ENCODE measurements around the gene EMILIN3.

The EMILIN3 gene, protein sequence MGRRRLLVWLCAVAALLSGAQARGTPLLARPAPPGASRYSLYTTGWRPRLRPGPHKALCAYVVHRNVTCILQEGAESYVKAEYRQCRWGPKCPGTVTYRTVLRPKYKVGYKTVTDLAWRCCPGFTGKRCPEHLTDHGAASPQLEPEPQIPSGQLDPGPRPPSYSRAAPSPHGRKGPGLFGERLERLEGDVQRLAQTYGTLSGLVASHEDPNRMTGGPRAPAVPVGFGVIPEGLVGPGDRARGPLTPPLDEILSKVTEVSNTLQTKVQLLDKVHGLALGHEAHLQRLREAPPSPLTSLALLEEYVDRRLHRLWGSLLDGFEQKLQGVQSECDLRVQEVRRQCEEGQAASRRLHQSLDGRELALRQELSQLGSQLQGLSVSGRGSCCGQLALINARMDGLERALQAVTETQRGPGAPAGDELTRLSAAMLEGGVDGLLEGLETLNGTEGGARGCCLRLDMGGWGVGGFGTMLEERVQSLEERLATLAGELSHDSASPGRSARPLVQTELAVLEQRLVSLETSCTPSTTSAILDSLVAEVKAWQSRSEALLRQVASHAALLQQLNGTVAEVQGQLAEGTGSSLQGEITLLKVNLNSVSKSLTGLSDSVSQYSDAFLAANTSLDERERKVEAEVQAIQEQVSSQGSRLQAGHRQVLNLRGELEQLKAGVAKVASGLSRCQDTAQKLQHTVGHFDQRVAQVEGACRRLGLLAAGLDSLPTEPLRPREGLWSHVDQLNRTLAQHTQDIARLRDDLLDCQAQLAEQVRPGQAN

DNA sequence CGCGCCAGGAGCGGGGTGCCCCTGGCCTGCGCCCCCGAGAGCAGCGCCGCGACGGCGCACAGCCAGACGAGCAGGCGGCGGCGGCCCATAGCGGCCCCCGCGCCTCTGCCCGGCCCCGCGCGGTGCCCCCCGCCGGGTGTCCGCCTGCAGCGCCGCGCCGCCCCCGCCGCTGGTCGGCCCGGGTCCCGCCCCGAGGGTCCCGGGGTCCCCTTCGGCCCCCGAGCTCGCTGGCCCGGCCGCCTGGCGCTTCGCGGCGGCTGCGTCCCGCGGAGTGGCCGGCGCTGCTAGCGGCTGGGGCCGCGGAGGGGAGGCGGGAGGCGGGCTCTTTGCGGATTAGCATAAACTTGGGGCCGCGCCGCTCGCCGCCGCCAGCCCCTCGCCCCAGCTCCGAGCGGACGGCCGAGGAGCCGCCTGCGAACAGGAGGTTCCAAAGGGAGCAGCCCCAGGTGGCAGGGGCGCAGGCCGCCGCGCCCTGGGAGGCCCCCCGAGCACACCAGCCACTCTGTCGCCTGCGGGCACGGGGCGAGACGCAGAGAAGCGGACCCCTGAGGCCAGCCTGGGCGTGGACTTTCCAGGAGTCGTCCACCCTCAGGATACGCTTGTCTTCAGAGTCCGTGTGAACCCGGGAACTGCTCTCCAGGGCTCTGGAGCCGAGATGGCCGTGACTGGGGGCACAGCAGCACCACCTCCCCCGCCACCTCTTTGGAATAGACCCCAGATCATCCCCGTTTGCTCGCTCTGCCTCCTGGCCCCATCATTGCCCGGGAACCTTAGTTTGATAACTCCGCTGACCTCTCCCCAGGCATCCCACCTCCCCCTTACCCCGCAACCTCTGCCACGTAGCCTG is at the start of gene EMILIN3:
Gene EMILIN3 (minus strand): TSS at position 273 of the 847 bp plus-strand sequence. CDS start 184 bp downstream, at position 89.
- DNase-seq (ENCODE audit: low read depth), result no peak

GRCh38 chr20:41415191-41415590 is 48.6 kb upstream of the EMILIN3 start:
- no peak for DNase-seq (ENCODE audit: low read depth)

GRCh38 chr20:41413169-41413568 is 46.6 kb upstream of the EMILIN3 start:
- DNase-seq (ENCODE audit: low read depth), result no peak

DNA sequence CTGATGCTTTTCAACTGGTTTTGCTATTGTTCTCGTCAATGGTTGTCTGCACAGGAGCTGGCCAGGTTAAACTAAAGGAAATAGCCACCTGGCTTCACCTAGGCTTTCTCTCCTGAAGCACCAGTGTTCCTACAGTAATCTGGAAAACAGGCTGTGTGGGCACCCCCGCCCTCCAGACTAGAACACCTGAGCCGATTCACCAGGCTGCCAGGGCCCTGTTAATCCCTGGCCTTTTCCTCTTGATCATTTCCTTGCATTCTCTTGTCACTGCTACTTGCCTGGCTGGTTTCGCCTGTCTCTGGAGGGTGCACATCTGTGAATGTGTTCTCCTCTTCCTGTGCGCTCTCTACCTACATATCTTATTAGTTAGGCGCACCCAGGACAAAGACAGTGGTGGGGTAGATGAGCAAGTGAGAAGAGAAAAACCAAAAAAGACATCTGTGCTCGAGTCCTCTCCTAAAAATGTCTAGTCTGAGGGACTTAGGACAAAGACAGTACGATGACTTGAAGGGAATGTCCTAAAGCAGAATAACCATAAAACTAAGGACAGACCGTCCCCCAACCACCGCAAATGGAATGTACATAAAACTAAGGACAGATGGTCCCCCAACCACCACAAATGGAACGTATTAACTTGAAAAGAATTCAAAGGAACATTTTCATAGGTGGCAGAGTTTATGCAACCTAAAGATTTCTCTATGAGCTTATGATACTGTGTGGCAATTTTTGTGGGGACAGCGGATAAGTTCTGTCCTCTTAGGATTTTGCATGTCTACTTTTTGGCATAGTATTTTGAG is 45.9 kb upstream of the EMILIN3 start:
- no peak for DNase-seq (ENCODE audit: low read depth)

DNA sequence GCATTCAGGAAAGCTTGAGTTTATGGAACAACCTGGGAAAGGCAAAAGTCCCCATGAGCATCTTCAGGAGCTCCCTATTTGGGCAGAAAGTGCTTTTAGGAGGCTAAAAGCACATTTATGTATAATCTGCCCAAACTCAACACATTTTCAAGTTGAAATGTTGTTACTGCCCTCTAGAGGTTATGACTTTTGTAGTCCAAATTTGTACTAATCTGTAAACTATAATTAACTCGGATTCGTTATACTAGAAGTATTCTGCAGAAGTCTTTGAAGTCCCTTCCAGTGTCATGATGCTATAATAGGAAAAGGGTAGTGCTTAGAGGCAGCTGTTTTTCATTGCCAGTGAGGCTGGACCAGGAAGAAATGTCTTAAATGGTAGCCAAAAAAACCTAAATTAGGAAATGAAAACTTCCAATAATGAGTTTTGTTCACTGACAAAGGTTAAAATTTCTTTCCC is 44.8 kb upstream of the EMILIN3 start:
- DNase-seq (ENCODE audit: low read depth), result no peak

DNA sequence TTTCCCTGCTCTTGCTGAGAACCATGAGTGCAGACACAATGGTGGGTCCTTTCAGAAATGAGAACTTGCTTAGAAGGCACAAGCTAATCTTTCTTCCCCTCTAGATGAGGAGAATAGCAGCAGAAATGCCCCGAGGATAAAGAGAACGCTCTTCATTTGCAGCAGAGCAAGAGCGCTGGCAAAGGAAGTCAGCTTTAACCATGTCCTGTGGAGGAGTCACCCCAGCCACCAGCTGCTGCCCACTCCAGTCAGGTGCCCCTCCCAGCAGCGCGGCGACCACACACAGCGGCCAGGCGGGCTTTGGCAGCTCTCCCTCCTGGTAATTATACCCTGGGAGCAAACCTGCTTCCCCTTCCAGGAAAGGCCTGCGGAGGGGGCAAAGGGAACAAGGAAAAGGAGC is 42.4 kb upstream of the EMILIN3 start:
- DNase-seq (ENCODE audit: low read depth), result no peak

DNA sequence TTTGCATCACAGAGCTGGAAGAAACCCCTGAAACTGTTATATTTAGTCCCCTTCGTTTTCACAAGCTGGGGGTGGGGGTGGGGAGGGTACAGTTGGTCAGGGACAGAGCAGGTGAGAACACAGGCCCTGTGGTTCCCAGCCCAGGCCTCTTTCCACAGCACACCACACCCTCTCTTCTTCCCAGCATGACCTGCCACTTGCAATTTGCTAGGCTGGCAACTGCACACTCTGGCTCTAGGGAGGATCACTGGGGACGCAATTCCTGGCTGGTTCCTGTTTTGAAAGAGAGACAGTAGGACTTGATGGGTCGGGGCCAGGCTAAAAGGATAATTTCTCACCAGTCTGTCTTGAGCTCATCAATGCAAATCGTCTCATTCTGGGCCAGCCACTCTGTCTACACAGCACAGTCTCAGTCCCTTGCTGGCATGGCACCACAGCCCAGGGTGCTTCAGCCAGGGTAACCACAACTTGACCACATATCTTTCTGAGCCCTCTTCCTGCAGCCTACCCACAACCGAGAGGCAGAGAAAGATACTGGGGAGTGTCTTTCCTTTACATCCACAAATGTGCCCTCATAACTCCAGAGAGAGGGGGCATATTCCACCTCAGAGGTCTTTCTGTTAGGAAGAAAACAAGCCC is 41.7 kb upstream of the EMILIN3 start:
- no peak for DNase-seq (ENCODE audit: low read depth)

DNA sequence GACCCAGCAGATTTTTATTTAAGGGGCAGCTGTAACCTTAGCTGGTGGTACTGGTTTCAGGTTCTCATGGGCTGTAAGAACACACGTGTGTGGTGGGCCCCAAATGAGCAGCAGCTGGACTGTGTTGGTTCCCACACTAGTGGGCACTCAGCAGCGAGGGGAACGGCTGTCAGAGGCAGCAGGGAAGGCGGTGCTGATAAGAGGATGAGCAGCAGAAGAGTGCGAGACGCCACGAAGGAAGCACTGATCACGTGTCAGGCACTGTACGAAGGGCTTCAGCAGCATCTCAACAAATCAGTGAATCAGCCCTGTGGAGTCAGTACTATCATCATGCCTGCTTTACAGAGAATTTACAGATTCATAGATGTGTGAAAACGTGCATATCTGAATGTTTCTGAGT is 41.0 kb upstream of the EMILIN3 start:
- DNase-seq (ENCODE audit: low read depth), result peak; percentile 2

- no peak for DNase-seq (ENCODE audit: low read depth)
Observed at GRCh38 chr20:41406896-41407444, 40.4 kb upstream of the EMILIN3 start.

DNA sequence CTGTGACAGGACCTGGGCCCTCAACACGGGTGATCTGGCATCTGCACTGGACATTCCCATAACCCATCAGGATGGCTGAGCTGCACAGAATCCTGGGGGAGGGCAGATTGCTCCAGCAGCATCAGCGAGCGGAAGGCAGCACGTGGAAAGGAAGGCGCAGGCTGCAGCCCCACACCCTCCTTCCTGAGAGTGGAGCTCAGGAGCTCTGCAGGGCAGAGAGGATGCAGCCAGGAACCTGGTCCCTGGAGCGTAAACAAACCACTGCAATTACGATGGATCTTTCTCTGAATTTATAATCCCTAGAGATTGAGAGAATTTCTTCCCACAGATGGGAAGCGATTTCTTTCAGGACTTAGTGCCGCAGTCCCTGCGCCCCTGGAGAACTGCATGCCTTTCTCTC is 39.7 kb upstream of the EMILIN3 start:
- DNase-seq (ENCODE audit: low read depth), result no peak

DNA sequence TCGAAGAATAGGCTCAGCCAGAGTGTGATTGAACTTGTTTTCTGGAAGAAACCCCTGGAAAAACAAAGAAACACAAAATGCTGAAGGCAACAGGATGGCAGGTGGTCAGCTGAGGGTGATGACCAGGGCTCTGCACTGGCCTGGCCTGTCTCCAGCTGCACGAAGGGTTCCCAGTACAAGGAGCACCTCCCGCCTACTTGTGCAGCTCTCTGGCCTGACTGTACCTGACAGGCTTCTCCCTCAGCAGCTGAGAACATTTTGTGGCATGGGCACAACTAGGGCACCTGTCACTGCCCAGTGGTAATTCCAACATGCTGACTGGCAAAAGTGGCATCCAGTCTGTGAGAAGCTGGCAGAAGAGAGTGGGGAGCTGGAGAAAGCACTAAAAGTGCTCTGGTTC is 38.8 kb upstream of the EMILIN3 start:
- DNase-seq (ENCODE audit: low read depth), result no peak

GRCh38 chr20:41403604-41404003 is 37.0 kb upstream of the EMILIN3 start:
- DNase-seq (ENCODE audit: low read depth), result no peak

DNA sequence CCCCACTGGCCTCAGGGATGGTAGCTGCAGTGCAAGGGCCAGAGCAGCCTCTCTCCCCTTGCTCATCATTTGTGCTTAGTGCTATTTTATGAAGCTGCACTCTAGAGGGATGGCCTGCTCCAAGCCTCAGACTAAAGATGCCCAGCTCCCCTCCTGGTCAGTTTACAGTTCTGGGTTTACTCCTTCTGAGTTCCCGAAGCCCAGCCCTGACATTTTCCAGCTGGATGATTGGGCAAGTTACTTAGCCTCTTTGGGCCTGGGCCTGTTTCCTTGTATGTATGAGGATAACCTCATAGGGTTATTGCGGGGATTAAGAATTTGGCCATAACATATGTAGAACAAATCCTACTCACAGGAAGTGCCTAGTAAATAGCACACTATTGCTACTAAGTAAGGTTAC is 31.8 kb upstream of the EMILIN3 start:
- no peak for DNase-seq (ENCODE audit: low read depth)

DNA sequence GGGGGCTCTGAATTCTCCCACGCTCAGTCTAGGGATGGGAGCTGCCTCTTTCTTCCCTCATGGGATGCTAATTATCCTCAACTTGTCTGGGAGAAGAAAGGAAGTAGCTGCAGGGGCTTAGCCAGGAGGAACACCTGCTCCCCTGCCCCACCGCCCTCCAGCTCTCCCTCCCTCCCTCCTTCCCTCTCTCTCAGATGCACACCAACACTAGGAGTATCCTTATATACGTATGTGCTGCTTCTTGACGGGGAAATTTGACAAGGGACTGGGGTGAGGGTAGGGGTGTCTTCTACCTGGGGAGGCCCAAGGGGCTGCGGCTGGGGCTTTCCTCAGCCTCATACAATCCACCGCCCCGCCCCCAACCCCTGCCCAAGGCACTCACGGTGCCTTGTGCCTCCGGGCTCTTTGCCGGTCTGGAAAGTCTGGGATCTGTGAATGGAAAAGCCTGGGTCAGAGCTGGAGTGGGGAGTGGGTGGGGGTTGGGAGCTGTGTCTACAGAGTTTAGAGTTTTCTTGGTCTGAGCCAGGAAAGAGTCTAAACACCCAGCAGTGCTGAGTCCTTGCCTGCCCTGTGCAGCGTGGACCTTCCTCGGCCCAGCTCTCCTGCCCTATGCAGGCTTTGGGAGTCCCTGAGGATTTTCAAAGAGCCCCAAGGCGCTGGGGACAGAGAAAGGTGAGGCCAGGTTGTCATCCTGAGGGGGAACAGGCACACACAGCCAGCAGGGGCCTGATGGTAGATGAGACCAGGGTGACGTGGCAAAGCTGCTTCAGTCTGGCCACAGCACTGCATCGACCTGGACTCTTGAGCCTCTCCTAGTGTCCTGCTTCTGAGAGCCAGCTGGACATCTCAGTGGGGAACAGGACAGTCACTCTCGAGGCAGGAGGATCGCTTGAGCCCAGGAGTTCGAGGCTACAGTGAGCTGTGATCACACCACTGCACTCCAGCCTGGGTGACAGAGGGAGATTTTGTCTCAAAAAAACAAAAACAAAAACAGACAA is 29.3 kb upstream of the EMILIN3 start:
- no peak for DNase-seq (ENCODE audit: low read depth)

- no peak for DNase-seq (ENCODE audit: low read depth)
Observed at GRCh38 chr20:41394931-41395666, 28.5 kb upstream of the EMILIN3 start.

DNA sequence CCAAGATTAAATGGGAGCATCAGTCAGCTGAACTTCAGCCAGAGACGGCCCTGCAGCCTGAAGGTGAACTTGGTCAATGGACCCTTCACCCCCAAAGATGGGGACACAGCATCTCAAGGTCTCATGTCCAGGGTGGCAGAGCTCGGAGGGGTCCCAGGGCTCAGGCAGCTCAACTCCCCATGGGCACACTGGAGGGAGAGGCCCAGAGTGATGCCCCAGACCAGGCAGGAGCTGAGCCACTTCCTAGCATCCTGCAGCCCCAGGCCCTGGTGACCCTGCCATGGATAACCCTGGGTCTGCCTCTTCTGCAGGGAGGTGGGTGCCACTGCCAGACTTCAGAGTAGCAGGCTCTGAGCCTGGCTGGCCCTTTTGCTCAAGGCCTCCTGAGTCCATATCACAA is 27.5 kb upstream of the EMILIN3 start:
- DNase-seq (ENCODE audit: low read depth), result no peak

GRCh38 chr20:41393705-41394066 is 27.1 kb upstream of the EMILIN3 start:
- no peak for DNase-seq (ENCODE audit: low read depth)

GRCh38 chr20:41392871-41393704 is 26.5 kb upstream of the EMILIN3 start:
- no peak for DNase-seq (ENCODE audit: low read depth)

Measured in activated T-cell treated with anti-CD3 and anti-CD28 coated beads for 24 hours (primary cell).